ENCODE results near the gene RAB37.
A peak's percentile ranks its signal among the peaks of the same experiment; 100 is the strongest.

The RAB37 gene

GRCh38 chr17:74728702-74729075 lies 8.4 kb upstream of the RAB37 start:
- no peak for DNase-seq

- DNase-seq, result no peak
Observed at GRCh38 chr17:74729368-74729767, 7.7 kb upstream of the RAB37 start.

GRCh38 chr17:74729866-74730265 lies 7.2 kb upstream of the RAB37 start:
- DNase-seq, result no peak

- no peak for DNase-seq
Observed at GRCh38 chr17:74730491-74731346, 6.3 kb upstream of the RAB37 start.

- no peak for DNase-seq
Observed at GRCh38 chr17:74731347-74731605, 5.8 kb upstream of the RAB37 start.

- DNase-seq, result no peak
Observed at GRCh38 chr17:74732042-74732867, 4.8 kb upstream of the RAB37 start.

- no peak for DNase-seq
Observed at GRCh38 chr17:74733365-74734122, 3.5 kb upstream of the RAB37 start.

- DNase-seq, result no peak
Observed at GRCh38 chr17:74734256-74734655, 2.8 kb upstream of the RAB37 start.

- no peak for DNase-seq
Observed at GRCh38 chr17:74737299-74738050, 419 bp downstream of the RAB37 start.

GRCh38 chr17:74738051-74738996 lies 1.3 kb downstream of the RAB37 start:
- DNase-seq, result peak; percentile 52

- no peak for DNase-seq
Observed at GRCh38 chr17:74739227-74739831, 2.3 kb downstream of the RAB37 start.

GRCh38 chr17:74740173-74740572 lies 3.1 kb downstream of the RAB37 start:
- DNase-seq, result no peak

GRCh38 chr17:74740641-74741387 lies 3.8 kb downstream of the RAB37 start:
- DNase-seq, result no peak

GRCh38 chr17:74742153-74742515 lies 5.1 kb downstream of the RAB37 start:
- DNase-seq, result no peak

GRCh38 chr17:74742978-74743545 lies 6.0 kb downstream of the RAB37 start:
- DNase-seq, result no peak

GRCh38 chr17:74743755-74744154 lies 6.7 kb downstream of the RAB37 start:
- no peak for DNase-seq

- DNase-seq, result no peak
Observed at GRCh38 chr17:74744349-74744713, 7.3 kb downstream of the RAB37 start.

- DNase-seq, result peak; percentile 73
Observed at GRCh38 chr17:74744714-74745547, 7.9 kb downstream of the RAB37 start.

- no peak for DNase-seq
Observed at GRCh38 chr17:74745548-74746177, 8.6 kb downstream of the RAB37 start.
